HG03175 (cell line): ENCODE data around the gene U2SURP.

ENCODE experiments used
- ATAC-seq: cut with Tn5 transposase; IDR thresholded peaks from one replicate; pipeline ENCODE4 v1.9.1; 2021; ENCODE audit warnings: mild to moderate bottlenecking, moderate library complexity; ENCODE audit not compliant: unreplicated experiment

U2SURP gene

DNA sequence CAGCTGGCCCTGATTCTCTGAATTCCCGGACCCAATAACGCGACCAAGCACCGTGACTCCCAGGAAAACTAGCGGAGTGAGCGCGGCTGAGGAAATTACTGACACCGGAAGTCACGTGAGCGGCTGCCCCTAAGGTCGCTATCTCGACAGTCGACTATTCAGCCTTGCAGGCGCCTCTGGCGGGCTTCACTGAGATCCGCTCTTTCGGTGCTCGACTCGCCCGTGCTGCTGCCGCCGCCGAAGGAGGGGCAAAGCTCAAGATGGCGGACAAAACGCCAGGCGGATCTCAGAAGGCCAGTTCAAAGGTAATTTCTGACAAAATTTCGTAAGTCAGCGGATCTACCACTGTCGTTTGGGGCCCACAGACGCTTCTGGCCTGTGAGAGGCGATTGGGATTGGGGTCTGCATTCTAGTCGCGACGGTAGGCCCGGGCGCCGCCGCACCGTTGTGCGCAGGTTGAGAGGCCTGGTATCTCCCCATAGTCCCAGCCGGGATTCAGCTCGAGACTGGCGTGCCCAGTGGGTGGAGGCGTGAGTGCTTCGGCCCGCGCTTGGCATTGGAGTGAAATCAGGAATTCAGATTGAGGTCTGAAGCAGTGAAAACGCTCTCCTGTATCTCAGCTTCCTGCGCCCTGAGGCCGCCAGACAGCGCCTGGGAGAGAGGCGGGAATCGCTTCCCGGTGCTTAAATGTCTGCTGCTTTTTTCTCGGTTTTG lies at the start of gene U2SURP:
U2SURP (plus strand) TSS at position 202 of the 714 bp plus-strand sequence; CDS start at position 261, 59 bp downstream.
- ATAC-seq = peak; percentile 89

DNA sequence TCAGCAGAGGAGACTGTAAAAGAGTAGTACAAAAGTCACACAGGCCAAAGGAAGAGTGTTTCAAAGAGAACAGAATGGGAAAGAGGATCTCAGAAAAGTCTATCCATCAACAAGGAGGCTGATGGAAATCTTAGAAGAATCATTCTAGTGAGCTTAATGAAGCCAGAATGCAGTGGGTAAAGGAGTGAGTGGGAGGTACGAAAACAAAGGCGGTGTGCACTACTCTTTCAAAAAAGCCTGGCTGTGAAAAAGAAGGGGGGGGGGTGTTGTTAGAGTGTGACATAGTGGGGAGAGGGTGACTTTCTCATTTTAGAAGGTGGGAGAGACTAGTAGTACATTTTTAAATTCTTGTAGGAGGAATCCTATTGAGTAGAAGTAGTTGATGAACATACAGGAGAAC lies 49.6 kb upstream of the U2SURP start:
- no peak for ATAC-seq

DNA sequence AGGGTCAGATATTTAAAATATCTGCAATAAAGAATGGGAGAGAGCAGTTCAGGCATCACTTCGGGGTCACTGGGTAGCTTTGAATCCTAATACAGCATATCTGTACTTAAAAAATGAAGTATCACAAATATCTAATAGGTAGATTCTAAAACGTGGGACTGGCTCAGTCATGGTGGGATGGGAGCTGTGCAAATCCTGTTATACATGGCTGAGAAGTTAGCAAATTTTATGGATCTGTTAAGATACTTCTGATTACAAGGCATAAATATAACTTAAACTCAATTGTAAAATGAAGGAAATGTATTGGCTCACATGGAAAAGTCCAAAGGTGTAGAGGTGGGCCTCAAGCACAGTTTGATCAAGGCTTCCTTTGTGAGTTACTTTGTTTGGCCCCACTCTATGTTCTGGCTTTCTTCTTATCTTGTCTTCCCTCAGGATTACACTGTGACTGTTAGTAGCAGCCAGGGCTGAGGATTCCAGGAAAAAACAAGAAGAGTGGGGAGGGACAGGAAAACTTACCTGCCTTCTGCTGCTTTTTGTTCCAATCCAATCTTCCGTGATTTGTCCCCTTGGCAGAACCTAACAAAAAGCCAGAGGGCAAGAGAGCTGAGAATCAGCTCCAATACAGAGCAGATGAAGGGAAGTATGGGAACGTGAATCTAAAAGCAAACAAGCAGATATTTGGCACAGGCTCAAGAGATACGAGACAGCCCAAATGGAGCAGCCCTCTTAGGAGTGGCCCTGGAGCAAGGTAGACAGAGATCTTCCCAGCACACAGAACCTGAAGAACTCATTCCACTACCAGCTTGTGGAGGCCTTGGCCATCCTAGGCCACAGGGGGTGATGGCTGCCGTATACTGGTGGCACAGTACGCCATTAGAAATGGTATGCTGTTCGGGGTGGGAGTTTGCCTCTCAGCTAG lies 48.8 kb upstream of the U2SURP start:
- no peak for ATAC-seq

DNA sequence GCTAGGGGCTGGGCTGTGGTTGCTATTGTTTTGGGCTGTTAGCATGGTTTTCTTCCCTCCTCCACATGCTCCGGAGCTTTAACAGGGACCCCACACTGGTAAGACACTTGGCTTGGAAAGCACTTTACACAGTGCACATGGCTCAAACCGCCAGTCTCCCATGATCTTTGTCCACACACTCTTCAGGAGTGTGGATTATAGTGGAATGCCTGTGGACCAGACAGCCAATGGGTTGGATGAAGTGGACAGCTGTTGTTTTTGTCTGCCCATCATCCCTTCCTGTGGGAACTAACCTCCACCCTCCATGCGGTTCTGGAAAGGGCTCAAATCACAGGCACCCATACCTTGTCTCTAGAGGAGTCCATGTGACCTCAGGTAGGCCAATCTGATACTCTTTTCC lies 47.9 kb upstream of the U2SURP start:
- ATAC-seq = no peak

DNA sequence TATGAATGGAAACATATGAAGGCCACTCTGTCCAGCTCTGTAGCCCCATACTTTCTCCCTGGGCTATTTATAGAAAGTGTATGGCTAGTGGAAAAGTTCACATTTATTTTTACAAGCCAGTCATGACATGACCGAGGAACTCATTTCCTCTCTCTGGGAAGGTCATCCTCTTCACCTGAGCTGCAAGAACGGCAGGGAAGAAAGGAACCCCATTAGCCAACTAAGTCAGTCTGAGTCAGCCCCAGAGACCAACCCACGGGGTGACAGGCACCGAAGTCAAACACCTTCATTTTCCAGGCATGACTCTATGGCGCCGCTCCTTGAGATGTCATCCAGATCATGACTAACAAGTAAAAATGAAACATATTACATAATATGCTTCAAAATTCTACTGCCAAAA lies 42.7 kb upstream of the U2SURP start:
- ATAC-seq = no peak

DNA sequence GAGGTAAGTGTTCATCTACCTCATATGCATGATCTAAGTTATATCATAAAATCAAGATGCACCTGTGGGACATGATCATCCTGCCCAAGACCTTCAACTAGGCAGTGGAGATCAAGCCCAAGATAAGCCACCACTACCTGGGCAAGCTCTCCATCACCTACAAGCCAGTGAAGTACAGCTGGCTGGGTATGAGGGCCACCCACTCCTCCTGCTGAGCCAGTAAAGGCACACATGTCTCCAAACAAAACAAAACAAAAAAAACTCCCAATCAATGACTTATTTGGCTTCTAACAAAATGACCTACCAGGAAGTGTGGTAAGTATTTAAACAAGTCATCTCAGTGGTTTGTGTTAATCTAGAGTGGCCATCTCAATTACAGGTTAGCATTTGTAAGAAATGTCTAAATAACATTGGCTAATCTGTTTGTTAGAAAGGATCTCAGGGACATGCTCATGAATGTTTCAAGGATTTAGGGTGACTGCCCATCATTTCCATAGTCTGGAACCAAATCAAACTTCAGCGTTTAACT lies 41.0 kb upstream of the U2SURP start:
- ATAC-seq = no peak

DNA sequence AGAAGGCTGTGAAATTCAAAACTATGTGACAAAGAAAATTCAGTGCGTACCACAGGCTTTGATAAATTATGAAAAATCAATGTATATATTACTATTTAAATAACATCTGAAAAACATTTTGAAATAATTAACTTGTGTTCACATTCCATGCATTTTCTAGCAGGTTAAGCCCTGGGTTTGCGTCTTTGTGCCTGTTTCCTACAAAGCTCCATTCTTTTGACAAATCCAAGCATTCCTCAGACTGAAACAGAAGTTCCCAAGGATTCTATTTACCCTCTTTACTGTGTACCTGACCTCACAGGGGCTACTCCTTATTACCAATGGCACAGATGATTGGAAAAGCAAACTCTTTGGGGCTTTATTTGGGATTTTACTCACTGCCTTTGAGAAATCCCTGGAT lies 39.8 kb upstream of the U2SURP start:
- no peak for ATAC-seq

DNA sequence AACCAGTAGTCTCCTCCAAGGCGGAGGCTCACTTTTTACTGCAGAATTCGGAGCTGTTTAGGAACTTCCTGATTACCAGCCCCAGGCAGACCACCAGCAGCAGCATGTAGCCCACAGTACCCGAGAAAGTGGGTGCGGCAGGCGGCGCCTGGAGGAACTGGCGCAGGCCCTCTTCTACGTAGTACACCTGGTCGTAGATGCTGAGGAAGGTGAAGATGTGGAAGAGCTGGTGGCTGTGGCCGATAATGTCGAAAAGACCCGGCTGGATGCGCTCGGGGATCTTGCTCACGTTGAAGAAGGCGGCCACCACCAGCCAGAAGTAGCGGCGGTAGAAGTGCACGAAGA lies 39.2 kb upstream of the U2SURP start:
- no peak for ATAC-seq

DNA sequence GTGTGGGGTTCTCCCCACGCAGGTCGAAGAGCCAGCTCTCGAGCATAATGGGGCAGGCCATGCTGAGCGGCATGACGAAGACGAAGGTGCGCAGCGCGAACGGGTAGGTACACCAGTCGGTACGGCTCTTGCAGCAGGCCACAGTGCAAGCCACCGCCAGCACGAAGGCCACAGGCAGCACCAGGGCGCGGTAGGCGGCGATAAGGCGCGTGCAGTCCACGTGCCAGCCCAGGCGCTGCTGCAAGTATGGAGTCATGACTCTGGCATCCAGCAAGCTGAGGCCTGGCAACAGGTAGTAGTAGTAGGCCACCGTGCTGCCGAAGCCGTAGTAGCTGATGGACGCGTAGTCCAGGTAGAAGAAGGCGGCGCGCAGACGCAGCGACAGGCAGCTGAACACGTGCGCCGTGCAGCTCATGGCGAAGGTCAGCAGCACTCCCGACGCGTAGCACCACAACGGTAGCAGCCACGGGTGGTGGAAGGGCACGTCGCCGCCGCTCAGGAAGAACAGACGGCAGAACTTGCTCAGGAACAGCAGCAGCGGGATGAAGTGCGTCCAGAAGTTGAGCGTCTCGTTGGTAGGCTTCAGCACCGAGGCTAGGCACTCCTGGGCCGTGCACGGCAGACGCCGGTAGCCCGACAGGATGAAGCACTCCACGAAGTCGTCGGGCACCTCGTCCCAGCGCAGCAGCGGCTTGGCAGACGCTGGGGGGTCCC lies 38.7 kb upstream of the U2SURP start:
- peak; percentile 7 for ATAC-seq

DNA sequence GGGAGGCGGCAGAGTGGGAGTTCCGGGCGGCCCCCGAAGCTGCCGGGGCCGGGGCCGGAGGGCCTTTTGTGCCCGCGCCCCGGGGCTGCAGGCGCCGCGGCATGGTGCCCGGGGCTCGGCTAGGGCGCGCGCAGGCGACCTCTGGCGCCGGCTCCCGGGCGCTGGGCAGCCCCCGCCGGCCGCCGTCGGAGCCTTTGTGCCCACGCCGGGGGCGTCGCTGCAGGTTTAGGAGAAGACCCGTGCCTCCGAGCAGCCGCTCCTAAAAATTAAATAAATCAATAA lies 38.2 kb upstream of the U2SURP start:
- ATAC-seq = peak; percentile 26

DNA sequence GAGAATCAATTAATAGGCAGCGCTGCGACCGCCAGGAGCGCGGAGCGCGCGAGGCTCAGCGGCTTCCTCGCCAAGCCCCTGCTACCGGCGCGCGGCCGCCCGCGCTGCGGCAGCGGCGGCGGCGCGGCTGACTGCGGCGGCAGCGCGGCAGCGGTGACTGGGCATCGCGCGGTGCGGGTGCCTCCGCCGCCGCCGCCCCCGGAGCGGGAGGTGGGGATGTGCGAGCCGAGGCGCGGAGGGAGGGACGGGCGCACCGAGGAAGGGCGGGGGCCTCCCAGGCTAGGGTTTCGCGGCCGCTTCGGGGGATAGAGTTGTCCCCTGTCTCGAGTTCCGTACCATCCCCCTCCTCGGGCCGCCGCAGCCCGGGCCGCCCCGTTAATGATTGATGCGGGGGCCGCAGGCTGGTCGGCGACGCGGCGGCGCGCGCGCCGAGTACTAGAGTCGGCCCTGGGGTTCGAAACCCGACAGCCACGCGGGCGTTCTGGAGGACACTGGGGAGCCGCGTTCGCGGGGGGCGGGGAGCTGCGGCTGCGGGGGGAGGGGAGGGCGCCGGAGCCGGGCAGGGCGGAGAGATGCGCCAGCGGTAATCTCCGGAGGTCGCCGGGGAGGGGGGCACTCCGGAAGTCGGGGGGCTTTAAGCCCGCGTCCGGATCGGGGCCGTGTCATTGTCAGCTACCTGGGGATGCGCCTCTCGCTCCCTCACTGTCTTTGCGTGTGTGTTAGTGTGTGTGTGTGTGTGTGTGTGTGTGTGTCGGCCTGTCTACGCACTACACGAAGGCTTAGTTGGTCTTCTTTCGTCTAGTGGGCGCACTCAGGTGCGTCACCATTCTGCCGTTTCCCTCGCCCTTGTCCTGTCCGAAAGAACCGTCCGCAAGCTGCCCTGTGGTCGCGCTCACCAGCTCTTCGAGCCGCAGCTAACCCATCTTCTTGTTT lies 37.6 kb upstream of the U2SURP start, which contains the start of gene PAQR9:
PAQR9 (minus strand) TSS at position 159 of the 933 bp plus-strand sequence. CDS start 338 bp downstream, outside the sequence.
- peak; percentile 59 for ATAC-seq

DNA sequence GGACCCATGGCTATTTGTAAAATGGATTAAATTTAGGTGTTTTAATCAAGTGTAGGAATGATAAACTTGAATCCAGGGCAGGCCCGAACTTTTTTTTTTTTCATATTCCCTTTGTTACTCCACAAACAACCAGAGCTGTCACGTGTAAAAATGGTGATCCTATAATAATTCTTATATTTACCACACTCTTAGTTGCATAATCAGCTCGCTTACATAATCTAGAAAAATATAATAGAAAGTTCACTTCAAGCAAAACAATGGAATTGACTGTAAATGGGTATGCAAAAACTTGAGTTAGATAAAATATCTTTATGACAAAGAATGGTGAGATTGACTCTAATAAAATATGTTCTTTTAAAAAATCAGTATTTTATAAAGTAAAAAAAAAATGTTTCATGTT lies 35.8 kb upstream of the U2SURP start:
- ATAC-seq = no peak

DNA sequence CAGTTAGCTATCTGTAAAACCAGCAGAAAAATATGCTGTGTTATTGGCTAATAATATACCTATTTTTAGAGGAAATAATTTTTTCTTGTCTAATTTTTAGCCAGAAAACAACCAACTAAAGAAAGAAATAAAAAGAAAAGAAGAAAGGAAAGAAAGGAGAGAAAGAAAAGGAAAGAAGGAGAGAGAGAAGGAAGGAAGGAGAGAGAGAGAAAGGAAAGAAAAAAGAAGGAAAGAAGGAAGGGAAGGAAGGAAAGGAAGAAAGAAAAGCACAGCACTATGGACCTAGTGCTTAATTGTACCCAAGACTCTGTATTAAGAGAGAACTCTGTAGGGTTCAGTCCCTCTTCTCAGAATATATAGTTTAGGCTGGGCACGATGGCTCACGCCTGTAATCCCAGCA lies 34.6 kb upstream of the U2SURP start:
- ATAC-seq = no peak

DNA sequence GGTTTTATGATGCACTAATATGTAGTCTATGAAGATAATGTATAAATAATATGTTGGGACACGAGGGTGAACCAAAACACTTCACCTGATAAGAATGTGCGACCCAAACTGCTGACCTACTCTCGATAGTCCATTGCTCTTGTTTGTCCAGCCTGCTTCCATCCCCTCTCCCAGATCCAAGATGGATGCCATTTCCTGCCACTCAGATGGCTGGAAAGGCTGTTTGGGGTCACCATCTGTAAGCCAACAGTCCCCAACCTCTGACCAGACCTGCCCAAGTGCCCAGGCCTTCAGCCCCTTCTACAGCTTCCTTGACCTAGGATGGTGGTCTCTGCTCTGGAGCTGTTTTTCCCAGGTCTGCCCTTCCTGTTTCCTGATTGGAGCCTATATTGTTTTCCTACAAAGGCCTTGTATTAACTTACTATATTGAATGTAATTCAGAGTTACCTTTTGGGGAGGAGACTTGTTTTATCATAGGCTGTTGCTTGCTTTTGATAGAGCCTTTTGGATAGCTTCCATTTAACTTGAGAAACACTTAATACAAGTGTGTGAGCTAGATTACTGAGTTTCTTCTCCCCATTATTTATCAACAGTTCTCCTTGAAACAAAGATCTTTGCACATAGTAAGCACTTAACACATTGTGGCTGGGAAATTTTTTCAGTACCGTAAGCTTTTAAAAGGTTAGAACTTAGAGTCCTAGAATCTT lies 32.9 kb upstream of the U2SURP start:
- ATAC-seq = no peak

DNA sequence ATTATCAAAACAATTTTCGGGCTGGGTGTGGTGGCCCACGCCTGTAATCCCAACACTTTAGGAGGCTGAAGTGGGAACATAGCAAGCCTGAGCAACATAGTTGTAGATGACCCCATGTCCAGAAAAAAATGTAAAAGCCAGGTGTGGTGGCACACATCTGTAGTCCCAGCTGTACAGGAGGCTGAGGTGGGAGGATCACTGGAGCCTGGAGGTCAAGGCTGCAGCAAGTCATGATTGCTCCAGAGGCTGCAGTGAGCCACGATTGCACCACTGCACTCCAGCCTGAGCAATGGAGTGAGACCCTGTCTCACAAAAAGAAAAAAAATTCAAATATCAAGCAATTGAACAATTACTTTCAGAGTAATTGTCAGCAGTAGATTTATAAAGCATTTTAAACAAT lies 29.9 kb upstream of the U2SURP start:
- ATAC-seq = no peak

DNA sequence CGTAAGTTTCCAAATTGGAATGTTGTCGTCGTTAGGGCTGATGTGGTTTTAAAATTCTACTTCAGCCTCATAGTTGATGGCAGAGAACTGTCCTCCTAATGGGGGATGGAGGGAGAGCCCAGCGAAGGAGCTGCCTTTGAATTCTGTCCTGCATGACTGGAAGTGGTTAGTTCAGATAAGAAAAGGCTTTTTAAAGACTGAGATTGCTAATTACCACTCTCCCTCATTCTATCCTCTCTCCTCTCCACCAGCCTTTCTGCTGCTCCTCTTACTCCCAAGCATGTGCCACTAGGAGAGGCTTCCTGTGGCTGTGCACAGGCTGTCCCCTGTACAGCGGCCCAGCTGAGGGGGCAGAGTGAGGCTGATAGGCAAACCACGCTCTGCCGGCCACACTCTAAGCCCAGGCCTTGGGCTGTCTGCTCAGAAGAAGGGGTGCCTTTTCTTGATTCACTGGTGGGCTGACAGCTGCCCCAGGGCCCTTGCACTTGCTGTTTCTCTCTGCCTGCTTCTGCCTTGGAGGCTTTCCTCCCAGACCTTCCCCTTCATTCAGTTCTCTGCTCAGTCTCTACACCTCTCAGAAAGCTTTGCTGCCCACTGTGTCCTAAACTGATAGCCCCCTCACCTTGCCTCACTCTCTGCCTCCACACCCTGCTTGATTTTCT lies 29.1 kb upstream of the U2SURP start:
- no peak for ATAC-seq

DNA sequence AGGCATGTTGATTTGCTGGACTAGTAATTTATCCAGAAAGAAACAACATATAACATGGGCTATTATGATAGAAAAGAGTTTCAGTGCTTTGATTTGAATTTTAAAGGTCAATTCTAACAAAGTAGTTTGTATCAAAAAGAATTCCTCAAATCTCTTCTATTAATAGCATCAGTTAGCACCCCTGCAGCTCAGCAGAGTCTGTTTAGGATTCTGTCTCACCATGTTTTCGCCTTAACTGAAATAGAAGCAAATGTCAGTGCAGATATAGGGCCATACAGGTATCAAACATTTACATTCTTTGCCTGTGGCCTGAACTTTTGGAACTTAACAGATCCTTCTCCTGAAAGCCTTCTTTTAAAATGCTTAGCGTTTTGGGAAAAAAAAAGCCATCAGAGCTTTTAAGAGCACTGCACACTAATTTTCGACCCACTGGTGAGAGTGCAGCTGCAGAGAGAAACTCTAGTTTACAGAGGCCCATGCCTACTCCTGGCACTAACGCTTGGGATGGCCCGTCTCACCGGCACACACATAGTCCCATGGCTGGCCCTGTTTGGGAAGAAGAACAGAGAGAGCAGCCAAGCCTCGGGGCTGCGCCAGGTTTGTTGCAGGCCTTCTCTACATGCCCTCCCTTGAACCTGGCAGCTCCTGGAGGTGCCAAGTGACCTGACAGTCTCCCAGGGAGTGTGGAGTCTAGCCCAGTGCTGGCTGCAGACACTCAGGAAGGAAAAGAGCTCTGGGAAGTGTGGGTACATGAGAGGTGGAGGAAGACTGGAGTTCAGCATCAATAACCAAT lies 28.0 kb upstream of the U2SURP start:
- no peak for ATAC-seq

DNA sequence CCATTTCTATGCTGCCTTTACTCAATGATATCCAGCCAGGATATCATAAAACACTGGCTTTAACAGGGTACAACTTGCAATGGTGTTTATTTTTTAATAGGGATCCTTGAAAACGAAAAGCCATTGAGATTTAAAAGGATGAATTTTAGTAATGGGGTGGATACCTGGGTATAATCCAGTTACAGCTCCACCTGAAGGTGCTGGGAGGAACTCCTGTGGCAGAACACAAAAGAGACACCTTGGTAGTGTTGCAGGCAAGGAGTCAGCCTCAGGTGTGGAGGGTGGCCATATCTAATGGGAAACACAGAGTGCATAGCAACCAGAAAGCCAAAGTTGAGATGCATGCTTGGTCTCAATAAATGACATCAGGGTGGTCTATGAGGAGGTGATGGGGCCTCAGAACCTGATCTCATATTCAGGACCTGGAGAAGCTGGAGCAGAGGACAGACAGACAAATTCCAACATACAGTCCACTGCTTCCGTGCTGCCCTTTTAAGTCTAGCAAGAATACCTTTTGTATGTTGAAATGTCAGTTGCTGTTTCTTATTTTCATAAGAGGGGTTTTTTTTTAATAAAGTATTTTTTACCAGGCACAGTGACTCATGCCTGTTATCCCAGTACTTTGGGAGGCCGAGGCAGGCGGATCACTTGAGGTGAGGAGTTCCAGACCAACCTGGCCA lies 25.9 kb upstream of the U2SURP start:
- no peak for ATAC-seq
